Measurements from ENCODE around the gene PARP8.

The PARP8 gene

GRCh38 chr5:50873595-50874277, 207.3 kb downstream of the PARP8 start:
- no peak overlapping the region for H3K4me3 ChIP-seq (replicated peaks; ENCODE audit: low read depth, low read length)
- DNase-seq (ENCODE audit: low read depth): no peak
- no peak for TF ChIP-seq CTCF (IDR thresholded peaks at IDR 0.05; ENCODE audit: low read length, missing control alignments)

DNA sequence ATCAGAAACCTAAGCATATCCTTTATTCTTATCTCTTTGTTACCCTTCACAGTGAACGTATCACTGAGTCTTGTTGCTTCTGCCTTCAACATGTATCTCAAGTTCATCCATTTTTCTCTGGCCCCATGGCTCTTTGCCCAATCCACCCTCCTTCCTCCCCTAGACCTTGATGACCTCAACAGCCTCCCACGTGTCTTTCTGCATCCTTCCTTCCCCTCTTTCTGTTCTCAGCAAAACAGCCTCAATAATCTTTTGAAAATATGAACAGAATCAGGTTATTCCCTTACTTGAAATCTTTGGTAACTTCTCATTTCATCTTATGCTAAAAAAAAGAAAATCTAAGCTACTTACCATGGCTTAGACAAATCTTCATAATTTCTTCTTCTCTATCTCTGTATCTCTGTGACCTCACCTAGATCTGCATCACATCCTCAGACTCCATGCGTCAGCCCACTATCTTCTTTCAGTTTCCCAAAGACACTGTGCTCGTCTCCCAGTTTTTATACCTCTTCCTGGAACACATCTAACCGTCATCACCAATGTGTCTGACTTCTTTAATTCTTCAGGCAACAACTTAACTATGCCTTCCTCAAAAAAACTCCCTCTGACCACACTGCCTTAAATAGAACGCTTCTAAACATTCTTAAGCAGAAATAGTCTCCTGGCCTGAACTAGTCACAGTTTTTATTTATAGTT, 208.0 kb downstream of the PARP8 start:
- H3K4me3 ChIP-seq (replicated peaks; ENCODE audit: low read depth, low read length): no peak overlapping the region
- no peak for TF ChIP-seq CTCF (IDR thresholded peaks at IDR 0.05; ENCODE audit: low read length, missing control alignments)
- DNase-seq (ENCODE audit: low read depth): no peak

DNA sequence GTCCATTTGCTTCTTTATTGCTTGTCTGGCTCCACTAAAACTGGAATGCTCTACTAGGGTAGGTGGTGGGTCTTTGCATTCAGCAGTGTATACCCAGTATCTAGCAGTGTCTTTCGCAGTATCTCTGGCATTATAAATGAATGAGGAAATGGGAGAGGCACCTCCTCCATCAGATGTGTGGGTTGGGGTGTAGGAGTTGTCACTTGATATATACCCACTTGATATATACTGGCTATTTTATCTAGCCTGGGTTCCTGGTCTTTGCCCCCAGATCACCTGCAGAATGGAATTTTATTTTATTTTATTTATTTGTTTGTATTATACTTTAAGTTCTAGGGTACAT, 208.5 kb downstream of the PARP8 start:
- no peak for DNase-seq (ENCODE audit: low read depth)

GRCh38 chr5:50878470-50878869, 212.0 kb downstream of the PARP8 start:
- no peak for TF ChIP-seq CTCF (IDR thresholded peaks at IDR 0.05; ENCODE audit: low read length, missing control alignments)
- no peak overlapping the region for H3K4me3 ChIP-seq (replicated peaks; ENCODE audit: low read depth, low read length)
- DNase-seq (ENCODE audit: low read depth): no peak

More for the DNA sequence above, 208.5 kb downstream of the PARP8 start:
- no peak for TF ChIP-seq CTCF (IDR thresholded peaks at IDR 0.05; ENCODE audit: low read length, missing control alignments)
- H3K4me3 ChIP-seq (replicated peaks; ENCODE audit: low read depth, low read length): no peak overlapping the region

DNA sequence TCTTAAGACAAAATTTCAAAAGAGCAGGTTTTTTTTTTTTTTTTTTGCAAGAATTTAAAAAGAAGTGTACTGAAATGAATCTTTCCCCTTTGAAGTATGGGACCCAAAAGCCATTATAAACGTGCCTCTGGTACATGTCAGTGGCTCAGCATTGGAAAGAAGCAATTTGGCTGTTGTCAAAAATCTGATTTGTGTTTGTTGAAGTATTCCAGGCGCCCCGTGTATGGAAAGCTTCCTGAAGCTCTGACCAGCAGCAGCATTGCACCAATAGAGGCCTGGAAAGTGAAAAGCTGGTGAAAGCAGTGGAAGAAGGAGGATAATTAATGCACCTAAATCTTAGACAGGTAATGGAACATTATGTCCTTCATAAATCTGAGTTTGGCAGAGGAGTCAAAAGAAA, 215.0 kb downstream of the PARP8 start:
- DNase-seq (ENCODE audit: low read depth): no peak
- no peak overlapping the region for H3K4me3 ChIP-seq (replicated peaks; ENCODE audit: low read depth, low read length)
- no peak for TF ChIP-seq CTCF (IDR thresholded peaks at IDR 0.05; ENCODE audit: low read length, missing control alignments)

DNA sequence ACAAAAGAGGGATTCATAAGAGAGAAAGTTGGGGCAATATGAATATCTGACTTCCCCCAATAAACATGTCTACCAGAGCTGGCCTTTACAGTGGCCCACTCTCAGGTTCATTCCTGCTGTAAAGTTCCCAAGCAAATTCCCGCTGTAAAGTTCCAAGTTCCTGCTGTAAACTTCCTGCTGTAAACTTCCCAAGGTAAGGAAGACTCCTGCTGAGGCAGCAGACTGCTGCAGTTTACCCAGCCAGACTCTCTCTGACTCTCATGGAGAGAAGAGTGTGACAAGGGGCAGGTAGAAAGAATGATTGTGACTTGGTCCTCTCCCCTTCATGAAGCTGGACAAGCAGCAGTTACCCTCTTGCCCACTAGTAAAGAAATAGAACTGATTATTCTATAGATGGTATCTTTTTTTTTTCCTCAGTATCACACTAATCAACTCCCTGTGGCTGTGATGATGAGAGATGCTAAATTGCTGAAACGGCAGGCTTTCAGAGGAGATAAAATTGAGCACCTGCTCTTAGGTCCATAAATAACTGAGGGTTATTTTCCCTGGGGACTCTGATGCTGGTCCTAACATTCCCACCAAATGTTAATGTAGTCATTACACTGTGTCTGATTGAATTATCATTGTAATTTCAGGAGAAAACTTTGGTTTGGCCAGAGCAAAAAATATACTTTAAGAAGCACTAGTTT, 220.4 kb downstream of the PARP8 start:
- TF ChIP-seq CTCF (IDR thresholded peaks at IDR 0.05; ENCODE audit: low read length, missing control alignments): no peak
- no peak for DNase-seq (ENCODE audit: low read depth)
- H3K4me3 ChIP-seq (replicated peaks; ENCODE audit: low read depth, low read length): no peak overlapping the region
